Caco-2 (cell line): Measurements from ENCODE around the gene ANKRD40. TPM values are rescaled to one million over a fixed set of nuclear protein-coding genes. Genes with fewer than 3 reads are reported as not detected.

ENCODE experiments used
- BruUV-seq: library from RNA; stranded (reverse); fragments of 400-500 nt; replicated peaks from 2 replicates; lab custom pipeline; 2021; lab: Mats Ljungman, UMichigan
- CTCF ChIA-PET: fragments of 300-600 bp; sonication (Branson Sonifier 250); formaldehyde crosslinking; loops from one replicate; lab custom pipeline; 2022; ENCODE audit warnings: antibody characterized with exemption; lab: Charles Lee
- POLR2A ChIA-PET: fragments of 300-600 bp; sonication (Branson Sonifier 250); formaldehyde crosslinking; loops from one replicate; lab custom pipeline; 2022; ENCODE audit warnings: antibody characterized with exemption; lab: Charles Lee
- DNase-seq, 2 experiments: peaks; one replicate each; pipeline versions ENCODE4 v3.0.0 to v3.0.0-alpha.2; 2020 to 2022
- H3K27me3 ChIP-seq: replicated peaks from 2 replicates; pipeline ENCODE4 v1.6.0; 2011; ENCODE audit warnings: low read length; ENCODE audit not compliant: control insufficient read depth, insufficient read depth
- H3K36me3 ChIP-seq: 2 replicates; pipeline ENCODE4 v1.5.1; 2011; ENCODE audit warnings: low read length; ENCODE audit not compliant: control insufficient read depth, insufficient read depth
- H3K4me1 ChIP-seq: fragments of 250-450 bp; sonication (Bioruptor Pico); 2 replicates; pipeline ENCODE4 v1.5.1; 2020; ENCODE audit warnings: mild to moderate bottlenecking
- H3K4me3 ChIP-seq: 2 replicates; pipeline ENCODE4 v1.5.1; 2011; ENCODE audit warnings: low read depth, mild to moderate bottlenecking, control low read depth, low read length
- H3K9me3 ChIP-seq: fragments of 250-450 bp; sonication (Bioruptor Pico); 2 replicates; pipeline ENCODE4 v1.5.1; 2020; ENCODE audit warnings: mild to moderate bottlenecking, moderate library complexity
- H3K27ac Mint-ChIP-seq: one replicate; pipeline ENCODE4 v1.8.0; 2022; ENCODE audit warnings: mixed read lengths; ENCODE audit not compliant: unreplicated experiment
- H3K27me3 Mint-ChIP-seq: one replicate; pipeline ENCODE4 v1.8.0; 2022; ENCODE audit warnings: mixed read lengths; ENCODE audit not compliant: insufficient read depth, unreplicated experiment
- H3K36me3 Mint-ChIP-seq: one replicate; pipeline ENCODE4 v1.8.0; 2022; ENCODE audit warnings: mild to moderate bottlenecking, mixed read lengths; ENCODE audit not compliant: insufficient read depth, unreplicated experiment
- H3K4me1 Mint-ChIP-seq: one replicate; pipeline ENCODE4 v1.8.0; 2022; ENCODE audit warnings: low read depth, mixed read lengths; ENCODE audit not compliant: unreplicated experiment
- H3K4me3 Mint-ChIP-seq: one replicate; pipeline ENCODE4 v1.8.0; 2022; ENCODE audit warnings: mild to moderate bottlenecking, moderate library complexity, mixed read lengths; ENCODE audit not compliant: unreplicated experiment
- H3K9me3 Mint-ChIP-seq: one replicate; pipeline ENCODE4 v1.8.0; 2022; ENCODE audit warnings: mixed read lengths; ENCODE audit not compliant: unreplicated experiment
- CTCF ChIP-seq, 2 experiments: fragments of 200-600 bp in 1 of 2; IDR thresholded peaks; 1 replicate in 1 of 2; 2 replicates in 1 of 2; pipeline versions ENCODE4 v1.5.1 to v1.8.0; 2011 to 2022; ENCODE audit warnings: antibody characterized with exemption in 1 of 2, control low read depth in 1 of 2, inconsistent platforms in 1 of 2, low read depth in 1 of 2, low read length in 1 of 2, mild to moderate bottlenecking in 1 of 2, moderate library complexity in 1 of 2; ENCODE audit not compliant: insufficient read depth in 1 of 2, severe bottlenecking in 1 of 2, unreplicated experiment in 1 of 2
- intact Hi-C: fragments of 100-400 bp; cut with micrococcal nuclease; formaldehyde crosslinking; loops from one replicate; pipeline ENCODE4 v1.10.0; 2022; ENCODE audit not compliant: unreplicated experiment
- total RNA-seq: library from RNA; stranded (reverse); gene quantifications from 2 replicates; pipeline ENCODE4 v1.2.3, GENCODE V29; 2022

Gene ANKRD40
- total RNA-seq, 1 experiment from 2014 or later: 113 TPM

- no peak for TF ChIP-seq CTCF (IDR thresholded peaks at IDR 0.05; ENCODE audit: insufficient read depth in 1 of 2, low read depth in 1 of 2, low read length in 1 of 2, severe bottlenecking in 1 of 2, unreplicated experiment in 1 of 2)
- Histone ChIP-seq H3K4me3 (no peak overlapping the region), H3K4me1 (peaks cover 59% of the 10 kb centered on the region), H3K36me3 (peaks cover 2% of the 10 kb centered on the region), H3K9me3 (no peaks in the 10 kb centered on the region), H3K27me3 (no peaks in the 10 kb centered on the region)
- ChIA-PET CTCF (interaction anchor here (1.5 to 2.1 kb wide), 4 partner anchors 13 to 129 kb away, joined by 4 to 13 read pairs (median 8); no protein-coding TSS in a partner anchor), POLR2A (no interaction called here)
- Mint-ChIP-seq H3K27ac (peak overlapping the region; percentile 8), H3K4me3 (no peak overlapping the region), H3K27me3 (no peaks in the 10 kb centered on the region), H3K9me3 (no peaks in the 10 kb centered on the region), H3K36me3 (peaks cover 11% of the 10 kb centered on the region), H3K4me1 (peaks cover 46% of the 10 kb centered on the region)
- no TSS peak for BruUV-seq
- no peak for DNase-seq
- intact Hi-C loops: loop anchor here (2.0 kb wide), 1 partner anchor 15 kb away; no protein-coding TSS in a partner anchor
These were observed 27.6 kb downstream of the ANKRD40 start for GRCh38 chr17:50680126-50680525.

GRCh38 chr17:50679008-50679544 lies 28.6 kb downstream of the ANKRD40 start:
- Mint-ChIP-seq H3K27ac (no peak overlapping the region), H3K36me3 (peaks cover 6% of the 10 kb centered on the region), H3K27me3 (no peaks in the 10 kb centered on the region), H3K4me1 (peaks cover 40% of the 10 kb centered on the region), H3K4me3 (no peak overlapping the region), H3K9me3 (no peaks in the 10 kb centered on the region)
- no peak for DNase-seq
- peaks cover 2% of the 10 kb centered on the region for H3K36me3 ChIP-seq
- CTCF ChIA-PET: interaction anchor here (0.7 to 2.1 kb wide), 11 partner anchors 14 to 128 kb away, joined by 3 to 8 read pairs (median 3); no protein-coding TSS in a partner anchor
- POLR2A ChIA-PET: no interaction called here
- no peaks in the 10 kb centered on the region for H3K27me3 ChIP-seq
- intact Hi-C loops: no loop called here
- H3K9me3 ChIP-seq: no peaks in the 10 kb centered on the region
- BruUV-seq: no TSS peak
- TF ChIP-seq CTCF (IDR thresholded peaks at IDR 0.05; ENCODE audit: insufficient read depth in 1 of 2, low read depth in 1 of 2, low read length in 1 of 2, severe bottlenecking in 1 of 2, unreplicated experiment in 1 of 2): no peak
- peaks cover 49% of the 10 kb centered on the region for H3K4me1 ChIP-seq
- no peak overlapping the region for H3K4me3 ChIP-seq

- ChIA-PET CTCF (interaction anchor here (1.2 kb wide), 1 partner anchor 127 kb away, joined by 3 read pairs; no protein-coding TSS in a partner anchor), POLR2A (no interaction called here)
- no peak overlapping the region for H3K4me3 ChIP-seq
- TF ChIP-seq CTCF (IDR thresholded peaks at IDR 0.05; ENCODE audit: insufficient read depth in 1 of 2, low read depth in 1 of 2, low read length in 1 of 2, severe bottlenecking in 1 of 2, unreplicated experiment in 1 of 2): no peak
- peaks cover 6% of the 10 kb centered on the region for H3K36me3 Mint-ChIP-seq
- H3K27ac Mint-ChIP-seq: no peak overlapping the region
- no peaks in the 10 kb centered on the region for H3K9me3 ChIP-seq
- no TSS peak for BruUV-seq
- no peaks in the 10 kb centered on the region for H3K9me3 Mint-ChIP-seq
- no peak overlapping the region for H3K4me3 Mint-ChIP-seq
- H3K36me3 ChIP-seq: peaks cover 2% of the 10 kb centered on the region
- H3K27me3 Mint-ChIP-seq: no peaks in the 10 kb centered on the region
- no peak for DNase-seq
- intact Hi-C loops: no loop called here
- H3K27me3 ChIP-seq: no peaks in the 10 kb centered on the region
- H3K4me1 ChIP-seq: peaks cover 37% of the 10 kb centered on the region
- peaks cover 34% of the 10 kb centered on the region for H3K4me1 Mint-ChIP-seq
These were observed 29.8 kb downstream of the ANKRD40 start for GRCh38 chr17:50677851-50678375.
